ENCODE data around the gene NTSR2.

Gene NTSR2

GRCh38 chr2:11655495-11655894 lies 14.5 kb downstream of the NTSR2 start:
- DNase-seq: no peak

GRCh38 chr2:11652553-11652952 lies 17.4 kb downstream of the NTSR2 start:
- no peak for DNase-seq

- no peak for DNase-seq
Measured at GRCh38 chr2:11651856-11652548, 18.0 kb downstream of the NTSR2 start.

GRCh38 chr2:11649093-11649492 lies 20.9 kb downstream of the NTSR2 start:
- no peak for DNase-seq

- no peak for DNase-seq
Measured at GRCh38 chr2:11647834-11648600, 22.0 kb downstream of the NTSR2 start.

- DNase-seq: no peak
Measured at GRCh38 chr2:11646530-11646929, 23.5 kb downstream of the NTSR2 start.

- DNase-seq: no peak
Measured at GRCh38 chr2:11644293-11644692, 25.7 kb downstream of the NTSR2 start.

GRCh38 chr2:11642972-11643371 lies 27.0 kb downstream of the NTSR2 start:
- no peak for DNase-seq

GRCh38 chr2:11640132-11640531 lies 29.9 kb downstream of the NTSR2 start:
- DNase-seq: no peak

GRCh38 chr2:11639503-11639902 lies 30.5 kb downstream of the NTSR2 start:
- no peak for DNase-seq

- no peak for DNase-seq
Measured at GRCh38 chr2:11637546-11637945, 32.4 kb downstream of the NTSR2 start.

GRCh38 chr2:11636593-11637295 lies 33.3 kb downstream of the NTSR2 start:
- DNase-seq: no peak

- no peak for DNase-seq
Measured at GRCh38 chr2:11635141-11635540, 34.9 kb downstream of the NTSR2 start.

GRCh38 chr2:11634584-11634983 lies 35.4 kb downstream of the NTSR2 start:
- DNase-seq: no peak

- DNase-seq: no peak
Measured at GRCh38 chr2:11633923-11634478, 36.0 kb downstream of the NTSR2 start.

GRCh38 chr2:11631462-11631861 lies 38.5 kb downstream of the NTSR2 start:
- DNase-seq: no peak

- DNase-seq: no peak
Measured at GRCh38 chr2:11630855-11631254, 39.1 kb downstream of the NTSR2 start.

- no peak for DNase-seq
Measured at GRCh38 chr2:11629851-11630250, 40.1 kb downstream of the NTSR2 start.

- DNase-seq: no peak
Measured at GRCh38 chr2:11629215-11629614, 40.8 kb downstream of the NTSR2 start.

GRCh38 chr2:11628675-11629074 lies 41.3 kb downstream of the NTSR2 start:
- DNase-seq: no peak

GRCh38 chr2:11625671-11626070 lies 44.3 kb downstream of the NTSR2 start:
- DNase-seq: no peak

- no peak for DNase-seq
Measured at GRCh38 chr2:11624893-11625292, 45.1 kb downstream of the NTSR2 start.

- DNase-seq: no peak
Measured at GRCh38 chr2:11622611-11623010, 47.4 kb downstream of the NTSR2 start.

GRCh38 chr2:11621410-11621809 lies 48.6 kb downstream of the NTSR2 start:
- DNase-seq: no peak

Measured in fibroblast of skin of right biceps (primary cell).